ENCODE data around the gene CELF4. TPM values are rescaled to one million over a fixed set of nuclear protein-coding genes. Genes with fewer than 3 reads are reported as not detected.

The CELF4 gene
- total and polyA plus RNA-seq, 10 donors: 0.46 to 3.5 (median 0.78) TPM

- intact Hi-C loops (cut with DNase I; ENCODE audit: low total_unique reads): no loop called here
- Histone ChIP-seq H3K27ac (no peak overlapping the region), H3K36me3 (no peaks in the 10 kb centered on the region), H3K4me3 (no peak overlapping the region), H3K4me1 (no peaks in the 10 kb centered on the region), H3K9me3 (no peaks in the 10 kb centered on the region), H3K27me3 (replicated peaks in 1 of 7) (peaks cover 0 to 25% (median 0%) of the 10 kb centered on the region in 7 donors)
- TF ChIP-seq CTCF (IDR thresholded peaks at IDR 0.05 in 8 of 11, conservative IDR thresholded peaks at IDR 0.05 in 3 of 11) (no peak), POLR2A (IDR thresholded peaks at IDR 0.05) (no peak), POLR2AphosphoS5 (IDR thresholded peaks at IDR 0.05) (no peak)
- 73% methylated on average over 11 of the region's 11 CpGs for WGBS, 5 donors
- DNase-seq: no peak
Observed at GRCh38 chr18:37339701-37340215, 225.8 kb downstream of the CELF4 start.

GRCh38 chr18:37336568-37337285, 228.9 kb downstream of the CELF4 start:
- 88 to 93% (median 89%) methylated on average over 26 to 27 of the region's 27 CpGs for WGBS, 5 donors
- TF ChIP-seq POLR2AphosphoS5 (IDR thresholded peaks at IDR 0.05): no peak
- no peak for TF ChIP-seq CTCF (IDR thresholded peaks at IDR 0.05 in 8 of 11, conservative IDR thresholded peaks at IDR 0.05 in 3 of 11)
- TF ChIP-seq POLR2A (IDR thresholded peaks at IDR 0.05): no peak
- Histone ChIP-seq H3K4me3 (no peak overlapping the region), H3K9me3 (no peaks in the 10 kb centered on the region), H3K4me1 (no peaks in the 10 kb centered on the region), H3K36me3 (no peaks in the 10 kb centered on the region), H3K27ac (no peak overlapping the region), H3K27me3 (replicated peaks in 1 of 7) (peaks cover 0 to 12% (median 0%) of the 10 kb centered on the region in 7 donors)
- intact Hi-C loops (cut with DNase I; ENCODE audit: low total_unique reads): no loop called here
- DNase-seq: no peak

- DNase-seq: no peak
- no peak for TF ChIP-seq POLR2A (IDR thresholded peaks at IDR 0.05)
- no peak for TF ChIP-seq POLR2AphosphoS5 (IDR thresholded peaks at IDR 0.05)
- no peak for TF ChIP-seq CTCF (IDR thresholded peaks at IDR 0.05 in 8 of 11, conservative IDR thresholded peaks at IDR 0.05 in 3 of 11)
- Histone ChIP-seq H3K4me3 (no peak overlapping the region), H3K27ac (no peak overlapping the region), H3K27me3 (replicated peaks in 1 of 7) (peaks cover 0 to 5% (median 0%) of the 10 kb centered on the region in 7 donors), H3K36me3 (no peaks in the 10 kb centered on the region), H3K9me3 (no peaks in the 10 kb centered on the region), H3K4me1 (no peaks in the 10 kb centered on the region)
- 51 to 74% (median 60%) methylated on average over 3 of the region's 3 CpGs for WGBS, 5 donors
- intact Hi-C loops (cut with DNase I; ENCODE audit: low total_unique reads): no loop called here
Observed at GRCh38 chr18:37335409-37335736, 230.2 kb downstream of the CELF4 start.

- intact Hi-C loops (cut with DNase I; ENCODE audit: low total_unique reads): no loop called here
- TF ChIP-seq POLR2A (IDR thresholded peaks at IDR 0.05): no peak
- no peak for TF ChIP-seq CTCF (IDR thresholded peaks at IDR 0.05 in 8 of 11, conservative IDR thresholded peaks at IDR 0.05 in 3 of 11)
- no peak for TF ChIP-seq POLR2AphosphoS5 (IDR thresholded peaks at IDR 0.05)
- Histone ChIP-seq H3K4me1 (no peaks in the 10 kb centered on the region), H3K27me3 (replicated peaks in 1 of 7) (peaks cover 0 to 5% (median 0%) of the 10 kb centered on the region in 7 donors), H3K36me3 (no peaks in the 10 kb centered on the region), H3K4me3 (no peak overlapping the region), H3K27ac (no peak overlapping the region), H3K9me3 (no peaks in the 10 kb centered on the region)
- DNase-seq: no peak
- WGBS, 5 donors: 72 to 82% (median 76%) methylated on average over 23 of the region's 23 CpGs
Observed at GRCh38 chr18:37334631-37335408, 230.8 kb downstream of the CELF4 start.

All from spleen (tissue), 11 donors.